Keratinocyte (primary cell): ENCODE measurements around the gene SHISA9. TPM values are rescaled to one million over a fixed set of nuclear protein-coding genes. Genes with fewer than 3 reads are reported as not detected.

ENCODE experiments used
- DNase-seq: peaks from one replicate; pipeline ENCODE4 v3.0.0-alpha.2; 2011; ENCODE audit warnings: low read depth, missing footprints, low spot score
- FAIRE-seq: peaks from 2 replicates; lab custom pipeline; 2011; peaks lifted over from hg19 to GRCh38; lab: Jason Lieb, UNC
- H2AFZ ChIP-seq: 2 replicates; pipeline ENCODE4 v1.6.0; 2012; ENCODE audit warnings: low read length, control low read depth, inconsistent platforms; ENCODE audit not compliant: control insufficient read depth
- H3K27ac ChIP-seq: 2 replicates; pipeline ENCODE4 v1.5.1; 2011; ENCODE audit warnings: low read length; ENCODE audit not compliant: control insufficient read depth, insufficient read depth
- H3K27me3 ChIP-seq: 3 replicates; pipeline ENCODE4 v1.6.0; 2011; ENCODE audit warnings: low read length; ENCODE audit not compliant: control insufficient read depth, insufficient read depth; ENCODE audit errors: extremely low read depth
- H3K36me3 ChIP-seq, 2 experiments: 2 replicates in 1 of 2; 3 replicates in 1 of 2; pipeline ENCODE4 v1.5.1; 2011; ENCODE audit warnings: low read length in 2 of 2, mild to moderate bottlenecking in 1 of 2; ENCODE audit not compliant: control insufficient read depth in 2 of 2, insufficient read depth in 2 of 2; ENCODE audit errors: extremely low read depth in 1 of 2
- H3K4me1 ChIP-seq: 3 replicates; pipeline ENCODE4 v1.5.1; 2011; ENCODE audit warnings: low read length; ENCODE audit not compliant: control insufficient read depth, insufficient read depth; ENCODE audit errors: extremely low read depth
- H3K4me2 ChIP-seq: 3 replicates; pipeline ENCODE4 v1.6.0; 2011; ENCODE audit warnings: low read depth, low read length; ENCODE audit not compliant: control insufficient read depth, insufficient read depth; ENCODE audit errors: extremely low read depth
- H3K4me3 ChIP-seq, 3 experiments: fragments of 200-600 bp in 1 of 3; sonication (generic) in 1 of 3; 2 replicates in 2 of 3; 3 replicates in 1 of 3; pipeline ENCODE4 v1.5.1; 2011 to 2016; ENCODE audit warnings: low read length in 3 of 3, mild to moderate bottlenecking in 3 of 3, control low read depth in 2 of 3, inconsistent platforms in 1 of 3, low read depth in 1 of 3, mixed read lengths in 1 of 3, mixed run types in 1 of 3, moderate library complexity in 1 of 3; ENCODE audit not compliant: control insufficient read depth in 2 of 3, insufficient read depth in 2 of 3; ENCODE audit errors: extremely low read depth in 1 of 3
- H3K79me2 ChIP-seq: 2 replicates; pipeline ENCODE4 v1.6.0; 2012; ENCODE audit warnings: low read length; ENCODE audit not compliant: control insufficient read depth, insufficient read depth
- H3K9ac ChIP-seq: 3 replicates; pipeline ENCODE4 v1.6.0; 2011; ENCODE audit warnings: low read length; ENCODE audit not compliant: control insufficient read depth, insufficient read depth; ENCODE audit errors: extremely low read depth
- H3K9me1 ChIP-seq: 3 replicates; pipeline ENCODE4 v1.6.0; 2011; ENCODE audit warnings: low read length; ENCODE audit not compliant: control insufficient read depth, insufficient read depth; ENCODE audit errors: extremely low read depth
- H3K9me3 ChIP-seq: 2 replicates; pipeline ENCODE4 v1.5.1; 2012; ENCODE audit warnings: low read depth, low read length; ENCODE audit not compliant: control insufficient read depth
- H4K20me1 ChIP-seq: 3 replicates; pipeline ENCODE4 v1.6.0; 2011; ENCODE audit warnings: low read length; ENCODE audit not compliant: control insufficient read depth, insufficient read depth; ENCODE audit errors: extremely low read depth
- CTCF ChIP-seq, 3 experiments: IDR thresholded peaks in 1 of 3; conservative IDR thresholded peaks in 1 of 3; optimal IDR thresholded peaks in 1 of 3; 2 replicates in 2 of 3; 3 replicates in 1 of 3; pipeline versions ENCODE3 to v1.5.1; 2011; ENCODE audit warnings: low read length in 3 of 3, mild to moderate bottlenecking in 3 of 3, moderate library complexity in 2 of 3, control low read depth in 1 of 3, inconsistent platforms in 1 of 3; ENCODE audit not compliant: insufficient read depth in 2 of 3; ENCODE audit errors: extremely low read depth in 1 of 3
- EZH2 ChIP-seq: IDR thresholded peaks from one replicate; pipeline ENCODE4 v1.6.1; 2012; ENCODE audit warnings: inconsistent platforms, mild to moderate bottlenecking, low read length, moderate library complexity
- dilution Hi-C: fragments of 300-500 bp; cut with MboI; formaldehyde crosslinking; loops from one replicate; pipeline ENCODE4 v1.7.0; 2020; ENCODE audit warnings: low sequenced_read_pairs; ENCODE audit not compliant: extremely low pct_ligation_motif_present
- polyA plus RNA-seq, 5 experiments: library from polyadenylated mRNA; depleted of rRNA in 3 of 5; stranded (reverse) in 3 of 5; stranded (forward) in 1 of 5; unstranded in 1 of 5; fragments of >200 nt; gene quantifications; 1 replicate in 1 of 5; 2 replicates in 3 of 5; 3 replicates in 1 of 5; pipeline versions ENCODE4 v1.2.1 to v1.2.3, GENCODE V29; 2011 to 2012; ENCODE audit warnings: missing spikeins in 2 of 5, low read depth in 1 of 5, low replicate concordance in 1 of 5

Gene SHISA9
- polyA plus RNA-seq, 1 donor (not counting 4 experiments of a cell fraction or from before 2014, with no cell fraction given) = 0.28 TPM

DNA sequence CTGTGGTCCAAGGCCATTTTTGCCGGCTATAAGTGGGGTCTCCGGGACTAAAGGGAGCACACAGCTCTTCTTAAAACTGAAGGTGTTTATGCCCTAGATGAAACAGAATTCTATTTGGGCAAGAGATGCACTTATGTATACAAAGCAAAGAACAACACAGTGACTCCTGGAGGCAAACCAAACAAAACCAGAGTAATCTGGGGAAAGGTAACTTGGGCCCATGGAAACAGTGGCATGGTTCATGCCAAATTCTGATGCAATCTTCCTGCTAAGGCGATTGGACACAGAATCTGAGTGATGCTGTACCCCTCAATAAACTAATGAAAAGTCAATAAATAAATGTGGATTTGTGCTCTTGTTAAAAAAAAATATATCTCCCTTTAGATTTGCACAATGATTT lies 20.2 kb upstream of the SHISA9 start:
- no peak for TF ChIP-seq CTCF (optimal IDR thresholded peaks at IDR 0.05 in 1 of 3, IDR thresholded peaks at IDR 0.05 in 1 of 3, conservative IDR thresholded peaks at IDR 0.05 in 1 of 3; ENCODE audit: extremely low read depth in 1 of 3, insufficient read depth in 2 of 3, low read length in 3 of 3)
- no peak for TF ChIP-seq EZH2
- H3K79me2 ChIP-seq = no peaks in the 10 kb centered on the region
- dilution Hi-C loops = no loop called here
- no peak overlapping the region for H3K27ac ChIP-seq
- no peak overlapping the region for H3K9ac ChIP-seq
- no peak overlapping the region for H3K4me2 ChIP-seq
- no peaks in the 10 kb centered on the region for H3K9me3 ChIP-seq
- no peaks in the 10 kb centered on the region for H4K20me1 ChIP-seq
- no peaks in the 10 kb centered on the region for H3K27me3 ChIP-seq
- FAIRE-seq (no peak), DNase-seq (no peak)
- H2AFZ ChIP-seq = no peak overlapping the region
- H3K9me1 ChIP-seq = no peaks in the 10 kb centered on the region
- H3K4me3 ChIP-seq = no peak overlapping the region
- H3K36me3 ChIP-seq = no peaks in the 10 kb centered on the region
- H3K4me1 ChIP-seq = no peaks in the 10 kb centered on the region

GRCh38 chr16:12881740-12882139 lies 19.7 kb upstream of the SHISA9 start:
- no peaks in the 10 kb centered on the region for H3K4me1 ChIP-seq
- no peak overlapping the region for H3K27ac ChIP-seq
- no peaks in the 10 kb centered on the region for H3K27me3 ChIP-seq
- H2AFZ ChIP-seq = no peak overlapping the region
- no peak overlapping the region for H3K9ac ChIP-seq
- dilution Hi-C loops = no loop called here
- TF ChIP-seq CTCF (optimal IDR thresholded peaks at IDR 0.05 in 1 of 3, IDR thresholded peaks at IDR 0.05 in 1 of 3, conservative IDR thresholded peaks at IDR 0.05 in 1 of 3; ENCODE audit: extremely low read depth in 1 of 3, insufficient read depth in 2 of 3, low read length in 3 of 3) (no peak), EZH2 (no peak)
- no peaks in the 10 kb centered on the region for H3K9me3 ChIP-seq
- no peak overlapping the region for H3K4me2 ChIP-seq
- FAIRE-seq (no peak), DNase-seq (no peak)
- H3K9me1 ChIP-seq = no peaks in the 10 kb centered on the region
- no peaks in the 10 kb centered on the region for H3K36me3 ChIP-seq
- H4K20me1 ChIP-seq = no peaks in the 10 kb centered on the region
- no peak overlapping the region for H3K4me3 ChIP-seq
- no peaks in the 10 kb centered on the region for H3K79me2 ChIP-seq
